BJ (cell line): ENCODE results near the gene PLK1. TPM values are rescaled to one million over a fixed set of nuclear protein-coding genes. Genes with fewer than 3 reads are reported as not detected.
A peak's percentile ranks its signal among the peaks of the same experiment; 100 is the strongest.

Source experiments
- CTCF ChIA-PET: fragments of 350-600 bp; formaldehyde crosslinking; extraction: SDS; loops from one replicate; lab custom pipeline; 2021; ENCODE audit warnings: antibody characterized with exemption, inconsistent platforms; lab: Yijun Ruan, JAX
- POLR2A ChIA-PET: fragments of 300-600 bp; sonication (Branson Sonifier 250); formaldehyde crosslinking; extraction: SDS; loops from one replicate; lab custom pipeline; 2021; ENCODE audit warnings: antibody characterized with exemption; lab: Charles Lee
- DNase-seq: peaks from one replicate; pipeline ENCODE4 v3.0.0-alpha.2; 2011; ENCODE audit warnings: low read depth
- H3K27me3 ChIP-seq: 2 replicates; pipeline ENCODE4 v1.6.0; 2011; ENCODE audit warnings: low read length; ENCODE audit not compliant: control insufficient read depth, insufficient read depth
- H3K36me3 ChIP-seq: 2 replicates; pipeline ENCODE4 v1.5.1; 2011; ENCODE audit warnings: low read length; ENCODE audit not compliant: control insufficient read depth, insufficient read depth
- H3K4me3 ChIP-seq: 2 replicates; pipeline ENCODE4 v1.5.1; 2011; ENCODE audit warnings: low read depth, mild to moderate bottlenecking, control low read depth, low read length
- polyA plus RNA-seq: library from polyadenylated mRNA; depleted of rRNA; stranded (reverse); fragments of >200 nt; gene quantifications from 2 replicates; pipeline ENCODE4 v1.2.3, GENCODE V29; 2011
- TF ChIP-seq, protein P1 (sequence below): IDR thresholded peaks from 2 replicates; pipeline ENCODE4 v1.5.1; 2011; ENCODE audit warnings: low read depth, mild to moderate bottlenecking, control low read depth, inconsistent platforms, low read length, moderate library complexity; ENCODE audit not compliant: insufficient read depth

Gene PLK1
- polyA plus RNA-seq, 1 experiment, result 54.0 TPM

- Histone ChIP-seq H3K27me3 (no peaks in the 10 kb centered on the region), H3K4me3 (no peak overlapping the region), H3K36me3 (peaks cover 16% of the 10 kb centered on the region)
- CTCF ChIA-PET, result interaction anchor here (3.1 kb wide), 1 partner anchor 10 kb away, joined by 12 read pairs; the partner anchor contains the start of gene PLK1
- DNase-seq, result no peak
- TF ChIP-seq, protein P1, sequence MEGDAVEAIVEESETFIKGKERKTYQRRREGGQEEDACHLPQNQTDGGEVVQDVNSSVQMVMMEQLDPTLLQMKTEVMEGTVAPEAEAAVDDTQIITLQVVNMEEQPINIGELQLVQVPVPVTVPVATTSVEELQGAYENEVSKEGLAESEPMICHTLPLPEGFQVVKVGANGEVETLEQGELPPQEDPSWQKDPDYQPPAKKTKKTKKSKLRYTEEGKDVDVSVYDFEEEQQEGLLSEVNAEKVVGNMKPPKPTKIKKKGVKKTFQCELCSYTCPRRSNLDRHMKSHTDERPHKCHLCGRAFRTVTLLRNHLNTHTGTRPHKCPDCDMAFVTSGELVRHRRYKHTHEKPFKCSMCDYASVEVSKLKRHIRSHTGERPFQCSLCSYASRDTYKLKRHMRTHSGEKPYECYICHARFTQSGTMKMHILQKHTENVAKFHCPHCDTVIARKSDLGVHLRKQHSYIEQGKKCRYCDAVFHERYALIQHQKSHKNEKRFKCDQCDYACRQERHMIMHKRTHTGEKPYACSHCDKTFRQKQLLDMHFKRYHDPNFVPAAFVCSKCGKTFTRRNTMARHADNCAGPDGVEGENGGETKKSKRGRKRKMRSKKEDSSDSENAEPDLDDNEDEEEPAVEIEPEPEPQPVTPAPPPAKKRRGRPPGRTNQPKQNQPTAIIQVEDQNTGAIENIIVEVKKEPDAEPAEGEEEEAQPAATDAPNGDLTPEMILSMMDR, result no peak
- POLR2A ChIA-PET, result no interaction called here
Observed at GRCh38 chr16:23668873-23669272, 9.8 kb upstream of the PLK1 start.

DNA sequence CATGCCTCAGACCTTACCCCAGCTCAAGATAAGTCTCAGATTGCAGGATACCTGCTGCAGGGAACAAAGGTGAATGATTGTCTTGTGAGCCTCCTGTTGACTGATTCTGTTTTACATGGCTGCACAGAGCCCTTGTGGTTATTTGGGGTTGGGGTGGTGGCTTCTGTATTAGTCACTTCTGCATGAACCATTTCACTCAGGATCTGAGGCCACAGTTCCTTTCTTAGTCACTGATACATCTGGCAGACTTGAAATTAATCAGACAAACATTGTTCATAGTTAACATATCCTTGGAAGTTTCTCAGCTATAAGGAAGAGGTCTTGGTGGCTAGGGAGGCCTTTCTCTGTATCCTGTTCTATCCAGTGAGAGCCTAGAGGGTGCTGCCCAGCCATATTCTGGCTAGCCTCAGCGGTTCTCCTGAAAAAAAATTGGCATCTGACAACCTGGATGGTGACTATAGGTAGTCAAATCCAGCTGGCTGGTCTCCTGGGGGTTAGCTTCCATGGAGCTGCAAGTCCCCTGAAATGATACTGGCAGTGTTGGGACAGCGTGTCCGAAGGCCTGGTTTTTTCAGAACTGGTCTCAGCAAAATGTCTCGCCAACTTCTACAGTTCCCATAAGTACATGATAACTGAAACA lies 8.4 kb upstream of the PLK1 start:
- ChIA-PET CTCF (interaction anchor here (0.6 to 3.1 kb wide), 2 partner anchors 9 to 881 kb away, joined by 3 to 12 read pairs; partner anchors contain the start of gene PLK1), POLR2A (no interaction called here)
- Histone ChIP-seq H3K27me3 (no peaks in the 10 kb centered on the region), H3K4me3 (no peak overlapping the region), H3K36me3 (peaks cover 16% of the 10 kb centered on the region)
- peak; percentile 50 for DNase-seq
- TF ChIP-seq, protein P1, result no peak

DNA sequence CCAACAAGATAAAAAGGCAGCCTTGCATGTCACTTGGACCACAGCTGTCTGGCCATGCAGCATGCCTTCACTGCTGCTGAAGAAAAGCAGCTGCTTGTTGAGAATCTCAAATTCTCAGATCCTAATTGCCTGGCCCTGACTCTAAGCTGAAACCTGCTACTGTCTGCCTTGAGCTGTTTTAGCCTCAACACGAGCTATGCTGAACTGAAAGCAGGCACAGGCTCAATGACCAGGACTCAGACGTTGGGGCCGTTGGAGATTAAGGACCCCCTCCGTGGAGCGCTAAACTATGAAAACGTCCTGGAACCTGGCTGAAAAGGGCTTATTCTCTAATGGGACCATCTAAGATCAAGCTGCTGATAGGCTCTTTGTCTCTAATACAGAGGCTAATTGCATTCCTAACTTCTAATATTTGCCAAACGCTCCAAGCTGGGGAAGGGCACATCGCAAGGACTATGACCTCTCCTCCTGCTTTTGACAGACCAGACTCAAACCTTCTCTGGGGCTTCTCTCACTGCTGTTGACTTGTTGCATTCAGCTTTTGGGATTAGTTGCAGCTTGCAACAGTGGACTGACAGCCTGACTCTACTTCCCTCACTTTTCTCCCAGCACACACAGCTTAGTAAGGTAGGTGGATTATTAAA lies 4.6 kb upstream of the PLK1 start:
- CTCF ChIA-PET, result no interaction called here
- Histone ChIP-seq H3K4me3 (no peak overlapping the region), H3K27me3 (no peaks in the 10 kb centered on the region), H3K36me3 (peaks cover 8% of the 10 kb centered on the region; the same call in 1 of the 2 replicates)
- POLR2A ChIA-PET, result interaction anchor here (0.6 kb wide), 1 partner anchor 32 kb away, joined by 3 read pairs; no protein-coding TSS in a partner anchor
- no peak for DNase-seq
- TF ChIP-seq, protein P1, result no peak

- no peaks in the 10 kb centered on the region for H3K27me3 ChIP-seq
- DNase-seq, result no peak
- POLR2A ChIA-PET, result no interaction called here
- CTCF ChIA-PET, result interaction anchor here (0.8 to 1.8 kb wide), 4 partner anchors 11 to 50 kb away, joined by 3 to 7 read pairs (median 4); no protein-coding TSS in a partner anchor
- peaks cover 5% of the 10 kb centered on the region; the same call in 1 of the 2 replicates for H3K36me3 ChIP-seq
- TF ChIP-seq, protein P1, result no peak
- H3K4me3 ChIP-seq, result no peak overlapping the region
Observed at GRCh38 chr16:23676924-23677480, 1.7 kb upstream of the PLK1 start.
